SKM-1 treated with dmso at 0.1 percent for 144 hours (cell line): Measurements from ENCODE around the gene ACOD1.
A peak's percentile ranks its signal among the peaks of the same experiment; 100 is the strongest.
"Not testable (repeated sequence)": the region's sequence is repeated elsewhere in the genome, so short reads cannot be mapped to it uniquely, and the experiment has no call there.

ENCODE experiments used
- DNase-seq: peaks from one replicate; lab custom pipeline; 2025; ENCODE audit not compliant: unreplicated experiment; lab: John Stamatoyannopoulos, UW

The ACOD1 gene

GRCh38 chr13:76950101-76950500 is 1.8 kb downstream of the ACOD1 start:
- DNase-seq, result peak; percentile 16

- no peak for DNase-seq
Measured at GRCh38 chr13:76953968-76954367, 5.7 kb downstream of the ACOD1 start.

- no peak for DNase-seq
Measured at GRCh38 chr13:76954538-76954937, 6.2 kb downstream of the ACOD1 start.

GRCh38 chr13:76955193-76955592 is 6.9 kb downstream of the ACOD1 start:
- no peak for DNase-seq

- no peak for DNase-seq
Measured at GRCh38 chr13:76955661-76956060, 7.3 kb downstream of the ACOD1 start.

GRCh38 chr13:76958841-76959432 is 10.6 kb downstream of the ACOD1 start:
- no peak for DNase-seq

- not testable (repeated sequence) for DNase-seq
Measured at GRCh38 chr13:76959734-76960133, 11.4 kb downstream of the ACOD1 start.

- no peak for DNase-seq
Measured at GRCh38 chr13:76965759-76966421, 17.6 kb downstream of the ACOD1 start.

GRCh38 chr13:76967031-76967430 is 18.7 kb downstream of the ACOD1 start:
- DNase-seq, result no peak

- no peak for DNase-seq
Measured at GRCh38 chr13:76968041-76968440, 19.7 kb downstream of the ACOD1 start.

GRCh38 chr13:76969488-76970365 is 21.4 kb downstream of the ACOD1 start:
- DNase-seq, result no peak

GRCh38 chr13:76971215-76971614 is 22.9 kb downstream of the ACOD1 start:
- no peak for DNase-seq

GRCh38 chr13:76971851-76972829 is 23.8 kb downstream of the ACOD1 start:
- no peak for DNase-seq

GRCh38 chr13:76973920-76974617 is 25.8 kb downstream of the ACOD1 start:
- DNase-seq, result no peak

GRCh38 chr13:76974618-76974975 is 26.3 kb downstream of the ACOD1 start:
- DNase-seq, result no peak

- no peak for DNase-seq
Measured at GRCh38 chr13:76975863-76976262, 27.6 kb downstream of the ACOD1 start.

GRCh38 chr13:76976490-76976889 is 28.2 kb downstream of the ACOD1 start:
- no peak for DNase-seq

GRCh38 chr13:76976929-76977328 is 28.6 kb downstream of the ACOD1 start:
- DNase-seq, result no peak

GRCh38 chr13:76980075-76980718 is 31.9 kb downstream of the ACOD1 start:
- peak; percentile 60 for DNase-seq

GRCh38 chr13:76982061-76982460 is 33.8 kb downstream of the ACOD1 start:
- no peak for DNase-seq
